ENCODE results near the gene APH1B. TPM values are rescaled to one million over a fixed set of nuclear protein-coding genes. Genes with fewer than 3 reads are reported as not detected.

APH1B gene
- 7.7 and 10.6 TPM in 2 replicates for total RNA-seq (2012; rRNA removed)
- 5.1 and 7.0 TPM in 2 replicates for polyA plus RNA-seq (2012; rRNA removed)
- 2.7 and 3.8 TPM in 2 replicates for polyA plus RNA-seq (2012; cell fraction: cytosol; rRNA removed)
- 2.8 and 16.0 TPM in 2 replicates for polyA plus RNA-seq (2012; cell fraction: nucleus; rRNA removed; ENCODE audit: low replicate concordance)
- Bru-seq, nascent RNA = percentile 74 among the genes with signal in this experiment
- BruChase-seq, experiment 1, labeled RNA remaining after a 6-hour chase = percentile 71 among the genes with signal in this experiment
- percentile 78 among the genes with signal in this experiment for BruChase-seq, experiment 2, labeled RNA remaining after a 2-hour chase
- long read RNA-seq, full-length matches to known transcripts = 18 of 29 reads
- long read RNA-seq, partial matches to known transcripts = 1 of 29 reads
- long read RNA-seq, other reads (novel, unspliced or antisense) = 10 of 29 reads

DNA sequence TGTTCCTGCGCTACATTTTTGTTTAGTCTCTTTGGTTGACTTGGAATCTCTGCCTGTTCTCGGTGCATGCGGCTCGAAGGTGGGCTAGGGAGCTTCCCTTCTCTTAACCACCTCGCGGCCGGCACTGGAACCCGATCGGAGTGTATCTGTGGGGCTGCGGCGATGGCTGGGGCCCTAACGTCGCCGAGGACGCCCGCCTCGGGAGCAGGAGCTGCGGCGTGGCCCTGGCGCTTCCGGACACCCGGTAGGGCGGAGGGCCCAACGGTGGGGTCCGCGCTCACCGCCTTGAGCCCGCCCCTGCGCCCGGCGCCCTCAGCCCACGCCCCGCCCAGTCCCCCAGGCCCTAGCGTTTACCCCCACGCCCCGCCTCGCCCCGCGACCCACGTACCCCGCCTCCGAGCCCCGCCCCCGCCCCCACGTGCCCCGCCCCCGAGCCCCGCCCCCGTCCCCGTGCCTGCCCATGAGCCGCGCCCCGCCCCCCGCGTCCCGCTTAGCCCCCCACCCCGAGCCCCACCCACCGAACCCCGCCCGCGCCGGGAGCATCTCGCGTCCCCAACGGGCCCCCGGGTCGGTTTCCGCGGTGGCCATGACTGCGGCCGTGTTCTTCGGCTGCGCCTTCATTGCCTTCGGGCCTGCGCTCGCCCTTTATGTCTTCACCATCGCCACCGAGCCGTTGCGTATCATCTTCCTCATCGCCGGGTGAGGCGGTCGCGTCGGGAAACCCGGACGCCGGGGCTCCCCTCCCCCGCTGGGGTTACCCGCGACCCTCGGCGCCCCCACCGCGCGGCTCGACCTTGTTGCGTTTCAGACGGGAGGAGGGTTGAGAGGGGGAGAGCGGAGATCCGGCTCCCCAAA lies at the start of gene APH1B:
Gene APH1B, plus strand, starts transcription at position 568 of the 855 bp plus-strand sequence. Its CDS starts 19 bp downstream, at position 587.
- WGBS, 2 experiments (ENCODE audit: extremely low coverage in 2 of 2, insufficient read length in 1 of 2) = 2% methylated on average over 9 of the region's 102 CpGs; no CpG with 5 or more reads in 1 of the 2 experiments
- TF ChIP-seq RAD21 (IDR thresholded peaks at IDR 0.05; ENCODE audit: low read length) = no peak
- peak; percentile 15; the same call in 1 of the 2 replicates for TF ChIP-seq MXI1 (IDR thresholded peaks at IDR 0.05; ENCODE audit: borderline replicate concordance, low read depth, low read length)
- peak; percentile 12; the same call in 1 of the 2 replicates for TF ChIP-seq MAZ (IDR thresholded peaks at IDR 0.05; ENCODE audit: borderline replicate concordance, low read depth, low read length)
- peak; percentile 17; the same call in 1 of the 2 replicates for TF ChIP-seq SMC3 (IDR thresholded peaks at IDR 0.05; ENCODE audit: low read depth, low read length)
- peak within 1 kb of the TSS; percentile 79 for H2AK5ac ChIP-seq (ENCODE audit: low read depth, low read length)
- peaks cover 3% of the 10 kb centered on the region; the same call in 1 of the 2 replicates for H3K4me1 ChIP-seq (ENCODE audit: control insufficient read depth, insufficient read depth, low read length)
- H3K4me3 ChIP-seq (ENCODE audit: insufficient read depth, low read depth, low read length) = peak within 1 kb of the TSS; percentile 92
- peak within 1 kb of the TSS; percentile 86 for H3K27ac ChIP-seq (ENCODE audit: insufficient read depth, low read length)
- peak within 1 kb of the TSS; percentile 92 for H3K14ac ChIP-seq (replicated peaks; ENCODE audit: low read depth, low read length)
- POLR2A ChIA-PET (ENCODE audit: unreplicated experiment) = no interaction called here
- intact Hi-C loops (cut with micrococcal nuclease) = loop anchor here (2.0 kb wide), 3 partner anchors 88 to 220 kb away; partner anchors contain the start of genes RAB8B and RPS27L
- no peaks in the 10 kb centered on the region for H4K20me1 ChIP-seq (ENCODE audit: insufficient read depth, low read length)
- peak within 1 kb of the TSS; percentile 92 for H3K23ac ChIP-seq (ENCODE audit: low read depth, low read length)
- peak within 1 kb of the TSS; percentile 97 for H3K4me2 ChIP-seq (ENCODE audit: low read depth, low read length)
- H3K36me3 ChIP-seq (ENCODE audit: control insufficient read depth, insufficient read depth, low read length) = peaks cover 7% of the 10 kb centered on the region
- peak within 1 kb of the TSS; percentile 87 for H2BK120ac ChIP-seq (ENCODE audit: low read depth, low read length)
- peak within 1 kb of the TSS; percentile 65; the same call in 1 of the 3 replicates for H2BK15ac ChIP-seq (ENCODE audit: low read depth, low read length)
- dilution Hi-C loops (cut with HindIII; ENCODE audit: low sequenced_read_pairs, unreplicated experiment) = no loop called here
- H3K18ac ChIP-seq (ENCODE audit: low read depth, low read length) = peak within 1 kb of the TSS; percentile 84
- H3K27me3 ChIP-seq (ENCODE audit: control insufficient read depth, insufficient read depth, low read length) = no peaks in the 10 kb centered on the region
- in situ Hi-C loops (cut with MboI; ENCODE audit: low sequenced_read_pairs) = loop anchor here (25.0 kb wide), 1 partner anchor 785 kb away; no protein-coding TSS in a partner anchor
- peak within 1 kb of the TSS; percentile 91 for H3K9ac ChIP-seq (ENCODE audit: low read depth, low read length)
- peak within 1 kb of the TSS; percentile 92 for H2AK9ac ChIP-seq (replicated peaks; ENCODE audit: low read depth, low read length, poor library complexity)
- DNase-seq (peak; percentile 48), ATAC-seq (ENCODE audit: low read depth) (peak; percentile 92)
- H3K9me3 ChIP-seq (ENCODE audit: control insufficient read depth, insufficient read depth, low read length) = no peaks in the 10 kb centered on the region; the same call in 1 of the 2 replicates
- H2BK5ac ChIP-seq (ENCODE audit: low read depth, low read length, poor library complexity, severe bottlenecking) = peak within 1 kb of the TSS; percentile 74
- peak within 1 kb of the TSS; percentile 90 for H4K5ac ChIP-seq (ENCODE audit: low read depth, low read length)
- H3K79me1 ChIP-seq (ENCODE audit: low read depth in 1 of 2, low read length in 2 of 2) = peaks cover 6 to 10% of the 10 kb centered on the region in 2 experiments; a peak in 3 of 4 replicates
- BruUV-seq (replicated peaks) = no TSS peak
- H3K9me1 ChIP-seq (ENCODE audit: insufficient read depth, low read length) = peaks cover 3% of the 10 kb centered on the region
- peak within 1 kb of the TSS; percentile 86 to 92 for H4K8ac ChIP-seq (ENCODE audit: low read depth in 2 of 2, low read length in 2 of 2)
- H3K56ac ChIP-seq (ENCODE audit: extremely low read depth, insufficient read depth, low read length) = peak within 1 kb of the TSS; percentile 87
- CTCF ChIA-PET = interaction anchor here (0.5 kb wide), 2 partner anchors 112 to 346 kb away, joined by 3 read pairs; no protein-coding TSS in a partner anchor
- peak within 1 kb of the TSS; percentile 17; the same call in 1 of the 2 replicates for H2BK20ac ChIP-seq (ENCODE audit: low read depth, low read length)
- peak within 1 kb of the TSS; percentile 95 for H2AFZ ChIP-seq (replicated peaks; ENCODE audit: low read length, poor library complexity)
- H4K91ac ChIP-seq (ENCODE audit: insufficient read depth, low read depth, low read length) = peak within 1 kb of the TSS; percentile 86
- peak within 1 kb of the TSS; percentile 94 for H3K4ac ChIP-seq (ENCODE audit: low read depth, low read length)

Data from IMR-90 (cell line).